Fibroblast of skin of right biceps (primary cell): ENCODE data around the gene PSORS1C2.
A peak's percentile ranks its signal among the peaks of the same experiment; 100 is the strongest.

Experiments used
- DNase-seq: peaks from one replicate; pipeline ENCODE4 v3.0.0-alpha.2; 2013

PSORS1C2 gene

GRCh38 chr6:31135710-31136109 lies 3.2 kb downstream of the PSORS1C2 start:
- no peak for DNase-seq

DNA sequence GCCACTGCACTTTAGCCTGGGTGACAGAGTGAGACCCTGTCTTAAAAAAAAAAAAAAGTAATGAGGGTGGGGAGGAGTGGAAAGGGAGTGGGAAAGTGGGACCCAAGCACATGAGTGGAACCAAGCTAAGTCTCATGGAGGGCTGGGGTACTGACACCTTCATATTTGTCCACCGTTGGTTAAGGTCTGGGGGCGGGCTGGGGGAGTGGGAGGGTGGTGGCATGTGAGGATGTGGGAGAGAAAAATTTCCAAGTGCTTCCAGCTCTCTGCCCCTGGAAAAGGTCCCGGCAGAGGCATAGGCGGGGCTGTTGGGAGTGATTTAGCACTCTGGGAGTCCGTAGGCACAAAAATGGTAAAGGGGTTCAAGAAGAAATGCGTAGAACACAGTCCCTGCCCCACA lies 6.1 kb downstream of the PSORS1C2 start:
- DNase-seq: no peak

DNA sequence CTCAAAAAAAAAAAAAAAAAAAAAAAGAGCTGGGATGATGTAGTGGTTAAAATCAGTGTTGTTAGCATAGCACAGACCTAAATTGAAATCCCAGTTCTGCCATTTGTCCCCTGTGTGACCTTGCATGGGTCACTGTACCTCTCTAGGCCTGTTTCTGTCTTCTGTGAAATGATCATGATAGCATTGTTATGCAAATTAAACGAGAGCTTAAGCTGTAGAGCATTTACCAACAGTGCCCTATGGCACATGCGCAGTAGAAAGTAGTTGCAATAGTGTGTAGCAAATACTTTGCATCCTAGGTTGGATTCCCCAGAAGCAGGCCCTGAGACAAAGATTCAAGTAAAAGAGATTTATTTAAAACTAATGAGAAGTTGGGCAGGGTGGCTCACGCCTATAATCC lies 7.3 kb downstream of the PSORS1C2 start:
- DNase-seq: no peak

GRCh38 chr6:31130751-31131150 lies 8.1 kb downstream of the PSORS1C2 start:
- DNase-seq: no peak

- DNase-seq: no peak
Measured at GRCh38 chr6:31129130-31129529, 9.7 kb downstream of the PSORS1C2 start.

GRCh38 chr6:31128093-31128676 lies 10.7 kb downstream of the PSORS1C2 start:
- DNase-seq: peak; percentile 31

DNA sequence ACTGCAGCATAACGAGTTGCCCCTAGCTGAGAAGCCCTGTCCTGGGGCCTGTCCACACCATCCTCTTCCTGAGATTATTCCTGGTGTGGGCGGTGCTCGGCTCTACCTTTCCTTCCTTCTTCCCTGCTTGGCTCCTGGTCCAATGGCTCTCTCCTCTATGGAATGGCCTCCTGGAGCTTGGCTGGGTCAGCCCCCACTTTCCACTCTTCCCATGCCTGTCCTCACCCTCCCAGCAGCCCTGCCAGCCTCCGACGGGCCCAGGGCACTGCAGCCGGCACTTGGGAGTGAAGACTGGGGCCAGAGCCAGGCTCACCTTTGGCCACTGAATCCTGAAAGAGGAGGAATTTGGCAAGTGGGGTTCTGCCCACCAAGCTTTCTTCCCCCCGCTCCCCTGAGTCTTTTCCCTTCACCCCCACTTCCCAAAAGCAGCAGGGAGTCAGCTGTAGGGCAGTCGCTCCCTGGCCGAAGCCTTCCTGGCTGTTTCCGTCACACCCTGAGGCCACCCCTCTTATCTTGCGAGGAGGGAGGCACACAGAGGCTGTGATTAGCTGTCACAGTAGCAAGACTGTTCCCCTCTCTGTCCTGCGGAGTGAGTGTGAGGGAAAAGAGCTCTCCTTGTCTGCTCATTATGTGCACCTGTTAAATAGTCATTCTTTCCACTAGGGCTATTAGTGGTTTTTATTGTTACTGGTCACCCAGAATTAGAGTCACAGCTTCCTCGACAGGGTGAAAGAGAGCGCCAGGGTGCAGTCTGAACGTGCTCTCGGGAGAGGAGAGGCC lies 12.3 kb downstream of the PSORS1C2 start:
- DNase-seq: no peak

- DNase-seq: peak; percentile 76
Measured at GRCh38 chr6:31125586-31126363, 13.1 kb downstream of the PSORS1C2 start.

DNA sequence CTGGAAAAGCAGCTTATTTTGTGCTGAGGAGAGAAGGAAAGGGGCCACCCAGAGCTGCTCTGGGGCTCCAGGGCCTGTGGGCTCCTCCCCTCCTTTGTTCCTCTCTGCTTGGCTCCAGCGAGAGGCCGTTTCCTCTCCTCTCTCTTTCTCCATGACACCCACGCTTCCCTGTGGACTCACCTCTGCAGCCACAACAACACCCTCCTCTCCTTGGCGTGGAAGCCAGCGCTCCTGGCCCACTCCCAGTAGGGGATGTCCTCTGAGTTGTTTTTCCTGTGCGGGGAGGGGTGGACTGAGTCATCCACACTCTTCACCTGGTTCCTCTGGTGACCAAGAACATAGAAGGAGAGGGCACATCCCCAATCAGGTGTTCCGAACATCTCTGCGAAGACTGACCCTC lies 13.7 kb downstream of the PSORS1C2 start:
- peak; percentile 19 for DNase-seq

- peak; percentile 52 for DNase-seq
Measured at GRCh38 chr6:31122791-31123706, 15.8 kb downstream of the PSORS1C2 start.

DNA sequence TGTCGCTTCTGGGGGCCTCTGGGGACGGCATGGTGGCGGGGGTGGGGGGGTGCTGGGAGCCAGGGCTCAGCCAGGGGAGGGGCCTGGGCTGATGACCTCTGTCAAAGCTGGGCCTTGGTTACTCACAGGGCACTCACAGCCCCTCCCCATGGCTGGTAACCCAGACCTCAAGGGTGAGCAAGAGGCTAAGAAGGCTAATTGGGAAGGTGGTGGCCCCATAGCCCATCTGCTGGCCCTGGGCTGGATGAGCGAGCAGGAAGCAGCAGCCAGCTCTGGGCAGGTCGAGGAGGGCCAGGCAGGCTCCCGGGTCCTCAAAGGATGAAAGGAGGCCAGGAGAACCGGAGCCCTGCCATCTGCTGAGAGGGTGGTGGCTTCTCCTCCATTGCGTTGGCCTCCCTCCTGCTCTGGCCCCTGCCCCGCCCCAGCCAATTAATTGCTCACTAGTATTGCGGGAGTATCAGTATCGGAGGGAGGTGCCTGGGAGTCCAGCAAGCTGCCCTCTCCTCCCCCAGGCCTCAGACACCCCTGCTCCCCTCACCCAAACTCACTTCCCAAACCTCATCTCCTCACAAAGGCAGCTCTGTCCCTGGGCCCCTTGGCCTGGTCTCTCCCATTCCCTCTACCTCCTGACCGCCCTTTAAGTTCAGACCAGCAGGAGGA lies 17.6 kb downstream of the PSORS1C2 start:
- DNase-seq: no peak

DNA sequence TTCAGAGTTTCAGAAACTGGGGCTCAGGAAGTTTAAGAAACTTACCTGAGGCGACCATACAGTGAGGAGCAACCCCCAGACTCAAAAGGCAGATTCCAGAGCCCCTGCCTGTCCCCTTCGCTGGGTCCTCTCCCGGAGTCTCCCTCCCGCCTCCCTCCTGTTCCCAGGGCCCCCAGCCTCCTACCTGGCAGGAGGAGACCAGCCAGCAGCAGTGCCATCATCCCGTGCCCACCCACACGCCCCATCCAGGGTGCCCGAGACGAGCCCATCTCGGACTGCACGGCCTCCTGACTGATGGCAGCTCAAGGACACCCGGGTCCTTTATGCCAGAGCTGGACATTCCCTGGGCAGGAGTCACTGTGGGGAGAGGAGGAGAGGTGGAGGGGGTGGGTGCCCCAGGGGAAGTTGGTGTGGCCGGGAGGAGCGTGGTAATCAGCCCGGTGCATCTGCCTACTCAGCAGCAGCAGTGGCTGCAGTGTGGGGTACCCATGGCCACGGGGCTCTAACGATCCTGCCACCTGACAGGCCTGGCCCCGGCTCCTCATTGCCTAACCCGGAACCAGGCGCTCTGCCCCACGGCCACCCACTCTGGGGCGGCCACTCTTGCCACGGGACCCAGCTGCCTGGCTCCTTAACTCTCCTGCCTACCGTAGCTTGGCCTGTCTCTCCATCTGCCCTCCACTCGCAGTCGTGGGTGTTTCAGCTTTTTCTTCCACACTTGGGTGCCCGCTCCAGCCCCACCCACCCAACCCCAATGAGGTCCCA lies 18.5 kb downstream of the PSORS1C2 start, which contains the start of gene CDSN:
Gene CDSN, minus strand, starts transcription at position 296 of the 765 bp plus-strand sequence. Its CDS starts 27 bp downstream, at position 269.
- no peak for DNase-seq

GRCh38 chr6:31118178-31118577 lies 20.7 kb downstream of the PSORS1C2 start:
- DNase-seq: no peak

DNA sequence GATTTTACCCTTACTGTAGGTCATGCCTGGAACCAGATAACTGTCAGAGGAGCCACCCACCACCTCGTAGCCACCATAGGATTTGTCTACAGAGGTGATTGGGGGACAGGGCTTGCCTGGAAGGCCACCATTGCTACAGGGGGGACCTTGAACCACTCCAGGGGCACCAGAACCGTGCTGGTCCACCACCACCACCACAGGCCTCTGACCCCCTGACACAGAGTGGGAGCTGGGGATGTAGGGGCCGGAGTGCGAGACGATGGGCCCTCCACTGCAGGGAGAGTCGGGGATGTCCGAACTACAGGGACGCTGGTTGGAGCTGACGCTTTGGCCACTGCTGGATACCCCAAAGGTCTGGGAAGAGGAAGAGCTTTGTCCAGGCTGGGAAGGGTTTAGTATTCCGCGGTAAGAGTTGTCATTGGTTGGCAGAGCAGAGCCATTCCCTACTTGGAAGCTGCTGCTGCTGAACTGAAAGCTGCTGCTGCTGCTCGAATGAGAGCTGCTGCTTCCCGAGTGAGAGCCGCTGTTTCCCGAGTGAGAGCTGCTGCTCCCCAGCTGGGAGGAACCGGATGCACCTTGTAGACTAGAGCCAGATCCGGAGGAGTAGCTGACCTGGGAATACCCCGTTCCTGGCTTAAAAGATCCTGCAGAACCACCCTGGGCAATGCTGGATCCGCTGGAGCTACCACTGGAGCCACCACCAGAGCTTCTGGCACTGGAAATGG lies 22.0 kb downstream of the PSORS1C2 start:
- DNase-seq: no peak

DNA sequence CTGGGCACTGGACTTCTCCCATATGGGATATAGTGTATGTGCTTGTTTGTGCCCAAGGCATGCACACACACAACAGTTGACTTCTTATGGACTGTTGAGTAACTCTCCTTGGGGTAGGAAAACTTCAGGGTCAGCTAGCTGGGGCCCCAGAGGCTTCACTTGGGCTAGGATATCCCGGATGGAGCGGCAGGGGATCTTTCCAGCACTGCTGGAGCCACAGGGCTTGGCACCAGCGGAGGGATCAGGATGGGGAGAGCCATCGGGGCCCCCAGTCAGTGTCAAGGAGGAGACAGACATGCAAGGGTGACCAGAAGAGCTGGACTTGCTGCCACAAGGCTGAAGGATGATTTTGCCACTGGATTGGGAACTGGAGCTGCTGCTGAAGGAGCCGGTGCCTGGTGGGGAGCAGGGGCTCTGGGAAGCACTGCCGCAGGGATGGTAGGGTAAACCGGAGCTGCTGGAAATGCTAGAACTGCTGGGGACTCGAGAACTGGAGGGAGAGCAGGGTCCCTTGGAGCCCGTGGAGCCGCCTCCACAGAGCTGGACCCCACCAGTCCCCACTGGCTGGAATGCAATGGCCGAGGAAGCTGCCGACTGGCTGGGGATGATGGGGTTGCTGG lies 22.8 kb downstream of the PSORS1C2 start:
- DNase-seq: no peak

GRCh38 chr6:31114970-31115849 lies 23.7 kb downstream of the PSORS1C2 start:
- peak; percentile 68 for DNase-seq

DNA sequence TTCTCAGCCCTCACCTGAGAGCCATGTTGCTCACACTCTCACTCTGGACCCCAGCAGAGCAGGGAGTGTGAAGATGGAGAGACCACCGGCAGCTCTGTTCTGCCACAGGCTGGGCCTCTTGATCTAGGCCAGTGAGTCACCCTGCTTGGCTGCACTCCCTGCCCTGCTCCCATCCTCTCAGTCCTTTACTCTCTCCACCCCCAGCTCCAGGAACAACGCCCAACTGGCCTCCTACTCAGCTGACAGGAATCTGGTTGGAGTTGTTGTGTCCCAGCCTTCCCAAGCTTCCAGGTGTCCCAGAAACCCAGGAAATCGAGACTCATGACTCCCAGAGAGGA lies 24.4 kb downstream of the PSORS1C2 start, which contains the start of gene PSORS1C1:
Gene PSORS1C1, plus strand, starts transcription at position 260 of the 338 bp plus-strand sequence. CDS start 14,833 bp downstream, outside the sequence.
- DNase-seq: peak; percentile 97

GRCh38 chr6:31113861-31114540 lies 24.9 kb downstream of the PSORS1C2 start:
- peak; percentile 80 for DNase-seq
